Measurements from ENCODE around the gene SHROOM2. TPM values are rescaled to one million over a fixed set of nuclear protein-coding genes. Genes with fewer than 3 reads are reported as not detected.
A peak's percentile ranks its signal among the peaks of the same experiment; 100 is the strongest.

The SHROOM2 gene
- total RNA-seq, 1 experiment from 2014 or later: 13.9 TPM

- Mint-ChIP-seq H3K27ac (peak overlapping the region in 2 of 3 experiments; percentile 4 to 43; a peak in 1 of 7 replicates), H3K27me3 (ENCODE audit: low read depth) (no peaks in the 10 kb centered on the region), H3K9me3 (peaks cover 20 to 52% of the 10 kb centered on the region in 2 experiments), H3K4me3 (no peak overlapping the region), H3K4me1 (peaks cover 12 to 28% of the 10 kb centered on the region in 2 experiments), H3K36me3 (ENCODE audit: insufficient read depth in 1 of 3, low read depth in 3 of 3) (peaks cover 0 to 18% (median 4%) of the 10 kb centered on the region in 3 experiments; a peak in 5 of 7 replicates)
- Histone ChIP-seq H4K5ac (ENCODE audit: insufficient read length, low read depth, low read length) (no peak overlapping the region), H3K79me1 (ENCODE audit: insufficient read depth, low read depth, low read length, poor library complexity, severe bottlenecking) (peaks cover 9% of the 10 kb centered on the region), H3K23ac (ENCODE audit: insufficient read length, low read depth, low read length) (no peak overlapping the region), H3K4me1 (ENCODE audit: insufficient read depth, low read length) (peaks cover 7% of the 10 kb centered on the region; the same call in 1 of the 2 replicates), H3K27ac (ENCODE audit: insufficient read length, low read depth, low read length) (no peak overlapping the region), H3K9ac (ENCODE audit: extremely low read depth, insufficient read length, low read length) (no peak overlapping the region), H2BK120ac (ENCODE audit: low read depth, low read length, poor library complexity, severe bottlenecking) (no peak overlapping the region), H3K14ac (ENCODE audit: insufficient read depth, low read length) (no peak overlapping the region), H4K20me1 (ENCODE audit: control insufficient read depth, insufficient read depth, insufficient read length) (no peaks in the 10 kb centered on the region), H3K9me3 (ENCODE audit: control insufficient read depth, low read depth, low read length) (no peaks in the 10 kb centered on the region), H3K27me3 (ENCODE audit: insufficient read depth, low read length) (no peaks in the 10 kb centered on the region), H2BK15ac (ENCODE audit: low read depth, low read length) (no peak overlapping the region), H3K56ac (ENCODE audit: insufficient read length, low read depth, low read length) (no peak overlapping the region), H2BK12ac (ENCODE audit: insufficient read length, low read depth, low read length) (no peak overlapping the region), H2AFZ (ENCODE audit: low read length) (no peak overlapping the region), H3K4ac (ENCODE audit: low read depth, low read length) (no peak overlapping the region), H4K91ac (ENCODE audit: insufficient read length, low read depth, low read length) (no peak overlapping the region), H3K23me2 (ENCODE audit: insufficient read length, low read depth, low read length, poor library complexity, severe bottlenecking) (no peaks in the 10 kb centered on the region), H2BK5ac (ENCODE audit: insufficient read length, low read length) (no peak overlapping the region), H4K8ac (replicated peaks; ENCODE audit: insufficient read length, low read depth, low read length) (no peak overlapping the region), H3K79me2 (ENCODE audit: insufficient read depth, low read length) (no peaks in the 10 kb centered on the region; the same call in 1 of the 2 replicates), H3T11ph (ENCODE audit: low read length) (no peak overlapping the region), H2BK20ac (ENCODE audit: low read depth, low read length, poor library complexity, severe bottlenecking) (no peak overlapping the region), H3K4me2 (ENCODE audit: insufficient read depth, insufficient read length, low read length) (no peak overlapping the region), H3K18ac (ENCODE audit: insufficient read length, low read depth, low read length) (no peak overlapping the region), H2AK5ac (ENCODE audit: insufficient read length, low read length) (no peak overlapping the region)
- whole genome bisulfite sequencing (ENCODE audit: extremely low coverage, insufficient read length, low lambda C conversion rate): no CpG with 5 or more reads among the region's 8 CpGs
- DNase-seq: no peak
- no peak for TF ChIP-seq CTCF (conservative IDR thresholded peaks at IDR 0.05)
Observed at GRCh38 chrX:9846631-9847030, 60.4 kb downstream of the SHROOM2 start.
